HepG2 (cell line): ENCODE results near the gene PHF23. TPM values are rescaled to one million over a fixed set of nuclear protein-coding genes. Genes with fewer than 3 reads are reported as not detected.
A peak's percentile ranks its signal among the peaks of the same experiment; 100 is the strongest.

Experiments used
- ATAC-seq: fragments of 200-7000 bp; cut with Tn5 transposase; 3 replicates; pipeline ENCODE4 v1.9.1; 2020; ENCODE audit warnings: mild to moderate bottlenecking, moderate library complexity
- BruUV-seq: library from RNA; stranded (reverse); fragments of 400-500 nt; replicated peaks from 2 replicates; lab custom pipeline; 2021; lab: Mats Ljungman, UMichigan
- CTCF ChIA-PET: fragments of 300-600 bp; formaldehyde crosslinking; extraction: SDS; loops from one replicate; lab custom pipeline; 2021; ENCODE audit warnings: low total read pairs, inconsistent platforms, low intra/inter-chr PET ratio; lab: Yijun Ruan, JAX
- POLR2A ChIA-PET: fragments of 350-600 bp; sonication (Branson Sonifier 250); formaldehyde crosslinking; loops from one replicate; lab custom pipeline; 2020; ENCODE audit warnings: antibody characterized with exemption, inconsistent platforms; lab: Yijun Ruan, JAX
- DNase-seq: peaks from one replicate; pipeline ENCODE4 v3.0.0-alpha.2; 2015; ENCODE audit warnings: low spot score
- FAIRE-seq: peaks from 3 replicates; lab custom pipeline; 2011; peaks lifted over from hg19 to GRCh38; lab: Jason Lieb, UNC
- H2AFZ ChIP-seq: one replicate; pipeline ENCODE4 v1.6.1; 2011; ENCODE audit warnings: low read length, inconsistent platforms
- H3K27ac ChIP-seq: fragments of 300-600 bp; 3 replicates; pipeline ENCODE4 v1.8.0; 2011; ENCODE audit warnings: mixed run types, mild to moderate bottlenecking, mixed read lengths, low read length, inconsistent platforms; ENCODE audit not compliant: insufficient read depth; ENCODE audit errors: extremely low read length
- H3K27me3 ChIP-seq, 2 experiments: fragments of 200-600 bp in 1 of 2; 2 replicates in 1 of 2; 3 replicates in 1 of 2; pipeline versions ENCODE4 v1.6.0 to v1.8.0; 2011; ENCODE audit warnings: low read length in 2 of 2, mild to moderate bottlenecking in 2 of 2, moderate library complexity in 2 of 2, inconsistent platforms in 1 of 2; ENCODE audit not compliant: insufficient read depth in 2 of 2, control insufficient read depth in 1 of 2
- H3K36me3 ChIP-seq, 2 experiments: fragments of 200-600 bp in 1 of 2; replicated peaks in 1 of 2; 2 replicates in 1 of 2; 3 replicates in 1 of 2; pipeline versions ENCODE4 v1.5.1 to v1.8.0; 2011; ENCODE audit warnings: low read length in 2 of 2, inconsistent platforms in 1 of 2; ENCODE audit not compliant: insufficient read depth in 2 of 2, control insufficient read depth in 1 of 2
- H3K4me1 ChIP-seq: 2 replicates; pipeline ENCODE4 v1.5.1; 2012; ENCODE audit warnings: low read length, inconsistent platforms; ENCODE audit not compliant: insufficient read depth
- H3K4me2 ChIP-seq: 2 replicates; pipeline ENCODE4 v1.6.0; 2011; ENCODE audit warnings: low read depth, low read length, inconsistent platforms
- H3K4me3 ChIP-seq, 3 experiments: fragments of 200-600 bp in 1 of 3; sonication (generic), shearing (Covaris generic) in 1 of 3; replicated peaks in 1 of 3; 2 replicates each; pipeline ENCODE4 v1.5.1; 2011 to 2016; ENCODE audit warnings: low read length in 3 of 3, inconsistent platforms in 2 of 3, low read depth in 2 of 3, mild to moderate bottlenecking in 2 of 3, control low read depth in 1 of 3, mixed read lengths in 1 of 3; ENCODE audit not compliant: insufficient read depth in 1 of 3
- H3K79me2 ChIP-seq: one replicate; pipeline ENCODE4 v1.6.1; 2011; ENCODE audit warnings: low read length, inconsistent platforms; ENCODE audit not compliant: insufficient read depth
- H3K9ac ChIP-seq: 2 replicates; pipeline ENCODE4 v1.6.0; 2011; ENCODE audit warnings: mild to moderate bottlenecking, low read depth, low read length, inconsistent platforms; ENCODE audit not compliant: insufficient read depth
- H3K9me3 ChIP-seq: 2 replicates; pipeline ENCODE4 v1.5.1; 2012; ENCODE audit warnings: mild to moderate bottlenecking, low read length
- H4K20me1 ChIP-seq: 2 replicates; pipeline ENCODE4 v1.6.0; 2011; ENCODE audit warnings: inconsistent platforms, mild to moderate bottlenecking, low read length, moderate library complexity; ENCODE audit not compliant: insufficient read depth
- BCL6 ChIP-seq: IDR thresholded peaks from 2 replicates; pipeline ENCODE4 v1.6.1; 2016; ENCODE audit warnings: missing genetic modification reagents, missing compliant biosample characterization
- HOXA9 ChIP-seq: sonication (generic); formaldehyde crosslinking; IDR thresholded peaks from 2 replicates; pipeline ENCODE4 v1.8.1; 2022; ENCODE audit warnings: missing genetic modification reagents, mild to moderate bottlenecking, moderate library complexity, borderline replicate concordance
- MYC ChIP-seq: sonication (generic); formaldehyde crosslinking; IDR thresholded peaks from 2 replicates; pipeline ENCODE4 v1.9.0; 2021; ENCODE audit warnings: missing genetic modification reagents, borderline replicate concordance
- RBAK ChIP-seq: sonication (generic); formaldehyde crosslinking; IDR thresholded peaks from 2 replicates; pipeline ENCODE4 v1.5.1; 2020; ENCODE audit warnings: mild to moderate bottlenecking, missing genetic modification reagents
- SAP130 ChIP-seq: IDR thresholded peaks from 2 replicates; pipeline ENCODE4 v1.6.1; 2016; ENCODE audit warnings: low read depth
- XRCC5 ChIP-seq: fragments of 200-400 bp; formaldehyde crosslinking; optimal IDR thresholded peaks from 2 replicates; pipeline ENCODE3; 2017; ENCODE audit warnings: mild to moderate bottlenecking, low read length
- ZEB1 ChIP-seq: IDR thresholded peaks from 2 replicates; pipeline ENCODE4 v1.6.1; 2012; ENCODE audit warnings: mild to moderate bottlenecking, low read depth, inconsistent platforms; ENCODE audit not compliant: insufficient replicate concordance
- ZFP90 ChIP-seq: sonication (generic); formaldehyde crosslinking; IDR thresholded peaks from 2 replicates; pipeline ENCODE4 v1.8.0; 2022; ENCODE audit warnings: missing genetic modification reagents, mild to moderate bottlenecking, inconsistent platforms, borderline replicate concordance
- ZFX ChIP-seq: sonication (generic); formaldehyde crosslinking; IDR thresholded peaks from 2 replicates; pipeline ENCODE4 v1.4.0; 2020; ENCODE audit warnings: mild to moderate bottlenecking, low read depth, missing genetic modification reagents, moderate library complexity
- ZNF747 ChIP-seq: sonication (generic); formaldehyde crosslinking; IDR thresholded peaks from 2 replicates; pipeline ENCODE4 v1.8.1; 2023; ENCODE audit warnings: missing genetic modification reagents, mild to moderate bottlenecking, borderline replicate concordance
- ZSCAN31 ChIP-seq: sonication (generic); formaldehyde crosslinking; IDR thresholded peaks from 2 replicates; pipeline ENCODE4 v1.5.0; 2020; ENCODE audit warnings: low read depth, mild to moderate bottlenecking, missing genetic modification reagents
- WGBS: methylation state at CpG from one replicate; pipeline ENCODE4 v1.1.6; 2017; ENCODE audit warnings: low lambda C conversion rate; 5-methylcytosine and 5-hydroxymethylcytosine counted together
- in situ Hi-C: cut with HindIII; loops from 2 replicates; pipeline ENCODE4 v1.10.0; 2017; ENCODE audit warnings: low pct_unique_long_range_greater_than_20kb; ENCODE audit not compliant: extremely low pct_ligation_motif_present
- intact Hi-C: fragments of 100-400 bp; cut with micrococcal nuclease; formaldehyde crosslinking; loops from one replicate; pipeline ENCODE4 v1.10.0; 2022; ENCODE audit not compliant: unreplicated experiment
- polyA plus RNA-seq, 8 experiments: library from polyadenylated mRNA; depleted of rRNA in 3 of 8; stranded (reverse) in 7 of 8; unstranded in 1 of 8; fragments of >200 nt; fragmentation: Illumina TruSeq in 4 of 8; extraction: Trizol in 4 of 8; gene quantifications; 2 replicates each; pipeline versions ENCODE4 v1.2.1 to v1.2.3, GENCODE V29; 2011 to 2016; ENCODE audit warnings: low read depth in 4 of 8, missing spikeins in 1 of 8, mixed read lengths in 1 of 8; ENCODE audit not compliant: insufficient read depth in 1 of 8
- total RNA-seq, 5 experiments: library from RNA; depleted of rRNA; stranded (reverse); fragments of >200 nt; fragmentation: Illumina TruSeq; extraction: Trizol; gene quantifications; 2 replicates each; pipeline ENCODE4 v1.2.3, GENCODE V29; 2016; ENCODE audit warnings: low read depth in 1 of 5
- TF ChIP-seq, protein P1 (sequence below): sonication (generic); formaldehyde crosslinking; IDR thresholded peaks from 2 replicates; pipeline ENCODE4 v1.4.0; 2020; ENCODE audit warnings: missing genetic modification reagents, borderline replicate concordance
- TF ChIP-seq, protein P2 (sequence below): sonication (generic); formaldehyde crosslinking; IDR thresholded peaks from 2 replicates; pipeline ENCODE4 v1.4.0; 2020; ENCODE audit warnings: mild to moderate bottlenecking, missing genetic modification reagents
- TF ChIP-seq, protein P3 (sequence below): sonication (generic); formaldehyde crosslinking; IDR thresholded peaks from 2 replicates; pipeline ENCODE4 v1.5.1; 2020; ENCODE audit warnings: mild to moderate bottlenecking, missing genetic modification reagents, moderate library complexity

PHF23 gene
- total and polyA plus RNA-seq, 2 of the 13 experiments (the other 11 are each of a cell fraction or from before 2014, with no cell fraction given) = 27.6 to 33.2 TPM

DNA sequence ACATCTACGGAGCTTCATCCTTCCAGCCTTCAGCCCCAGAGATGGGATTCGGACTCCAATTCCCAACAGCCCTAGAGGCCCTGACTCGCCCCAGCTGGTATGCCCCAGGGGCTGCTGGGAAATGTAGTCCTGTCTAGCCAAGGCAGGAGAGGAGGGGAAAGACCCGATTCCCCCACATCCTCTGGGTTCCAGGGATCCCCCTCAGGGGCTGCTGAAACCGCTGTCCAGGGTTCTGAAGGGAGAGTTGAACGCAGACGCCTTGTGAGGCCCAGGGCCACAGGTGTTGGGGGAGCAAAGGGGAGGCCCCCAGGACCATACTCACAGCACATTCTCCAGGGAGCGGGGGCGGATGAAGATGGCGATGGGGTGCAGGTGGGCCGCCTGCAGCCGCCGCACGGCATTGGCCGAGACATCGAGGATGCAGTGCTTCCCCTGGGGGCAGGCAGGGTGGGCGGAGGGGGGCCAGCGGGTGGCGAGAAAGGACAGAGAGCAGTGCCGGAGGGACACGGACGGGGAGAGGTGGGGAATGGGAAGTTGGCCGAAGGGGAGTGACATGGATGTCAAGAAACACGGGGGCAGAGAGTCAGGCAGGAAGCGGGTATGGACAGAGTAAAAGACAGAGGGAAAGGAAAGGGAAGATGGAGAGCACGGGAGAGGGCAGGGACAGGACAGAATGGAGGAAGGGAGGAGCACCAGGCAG, 47.5 kb downstream of the PHF23 start (continued):
- TF ChIP-seq, protein P1, sequence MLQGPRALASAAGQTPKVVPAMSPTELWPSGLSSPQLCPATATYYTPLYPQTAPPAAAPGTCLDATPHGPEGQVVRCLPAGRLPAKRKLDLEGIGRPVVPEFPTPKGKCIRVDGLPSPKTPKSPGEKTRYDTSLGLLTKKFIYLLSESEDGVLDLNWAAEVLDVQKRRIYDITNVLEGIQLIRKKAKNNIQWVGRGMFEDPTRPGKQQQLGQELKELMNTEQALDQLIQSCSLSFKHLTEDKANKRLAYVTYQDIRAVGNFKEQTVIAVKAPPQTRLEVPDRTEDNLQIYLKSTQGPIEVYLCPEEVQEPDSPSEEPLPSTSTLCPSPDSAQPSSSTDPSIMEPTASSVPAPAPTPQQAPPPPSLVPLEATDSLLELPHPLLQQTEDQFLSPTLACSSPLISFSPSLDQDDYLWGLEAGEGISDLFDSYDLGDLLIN (CRISPR knock-in tag) = 0 out of 2 replicates have a peak, but pooled peaks have one; percentile 46
- TF ChIP-seq XRCC5 (no peak), ZSCAN31 (CRISPR knock-in tag) (no peak), HOXA9 (CRISPR knock-in tag) (no peak), ZNF747 (no peak)
- TF ChIP-seq, protein P2, sequence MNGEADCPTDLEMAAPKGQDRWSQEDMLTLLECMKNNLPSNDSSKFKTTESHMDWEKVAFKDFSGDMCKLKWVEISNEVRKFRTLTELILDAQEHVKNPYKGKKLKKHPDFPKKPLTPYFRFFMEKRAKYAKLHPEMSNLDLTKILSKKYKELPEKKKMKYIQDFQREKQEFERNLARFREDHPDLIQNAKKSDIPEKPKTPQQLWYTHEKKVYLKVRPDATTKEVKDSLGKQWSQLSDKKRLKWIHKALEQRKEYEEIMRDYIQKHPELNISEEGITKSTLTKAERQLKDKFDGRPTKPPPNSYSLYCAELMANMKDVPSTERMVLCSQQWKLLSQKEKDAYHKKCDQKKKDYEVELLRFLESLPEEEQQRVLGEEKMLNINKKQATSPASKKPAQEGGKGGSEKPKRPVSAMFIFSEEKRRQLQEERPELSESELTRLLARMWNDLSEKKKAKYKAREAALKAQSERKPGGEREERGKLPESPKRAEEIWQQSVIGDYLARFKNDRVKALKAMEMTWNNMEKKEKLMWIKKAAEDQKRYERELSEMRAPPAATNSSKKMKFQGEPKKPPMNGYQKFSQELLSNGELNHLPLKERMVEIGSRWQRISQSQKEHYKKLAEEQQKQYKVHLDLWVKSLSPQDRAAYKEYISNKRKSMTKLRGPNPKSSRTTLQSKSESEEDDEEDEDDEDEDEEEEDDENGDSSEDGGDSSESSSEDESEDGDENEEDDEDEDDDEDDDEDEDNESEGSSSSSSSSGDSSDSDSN (CRISPR knock-in tag) = no peak

DNA sequence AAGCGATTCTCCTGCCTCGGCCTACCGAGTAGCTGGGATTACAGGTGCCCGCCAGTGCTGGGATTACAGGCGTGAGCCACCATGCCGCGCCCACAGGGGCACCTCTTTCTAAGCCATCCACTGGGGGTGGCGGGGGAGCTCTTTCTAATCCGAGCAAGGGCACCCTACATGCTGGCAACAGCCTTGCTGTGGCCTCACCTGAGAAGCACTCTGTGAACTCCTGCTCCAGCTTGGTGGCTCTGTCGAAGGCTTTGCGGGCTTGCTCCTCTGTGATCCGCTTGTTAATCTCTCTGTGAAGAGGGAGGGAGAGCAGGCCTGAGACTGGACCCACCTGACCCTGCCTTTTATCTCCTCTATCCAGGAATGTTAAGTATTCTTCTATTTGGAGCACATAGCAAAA, 48.2 kb downstream of the PHF23 start:
- ChIA-PET CTCF (no interaction called here), POLR2A (interaction anchor here (0.7 to 1.5 kb wide), 4 partner anchors 11 to 77 kb away, joined by 3 to 4 read pairs (median 4); partner anchors contain the start of genes ASGR1 and ASGR2)
- 59% methylated on average over 7 of the region's 12 CpGs for WGBS
- H3K27me3 ChIP-seq = no peaks in the 10 kb centered on the region
- H3K4me3 ChIP-seq = peak overlapping the region in 1 of 3 experiments; percentile 28; a peak in 1 of 6 replicates
- no peak overlapping the region for H3K27ac ChIP-seq
- H3K4me2 ChIP-seq = peak overlapping the region; percentile 58
- no peaks in the 10 kb centered on the region for H3K9me3 ChIP-seq
- no TSS peak for BruUV-seq
- 0 out of 2 replicates have a peak overlapping the region, but pooled peaks have one; percentile 29 for H3K9ac ChIP-seq
- H3K36me3 ChIP-seq = no peaks in the 10 kb centered on the region
- peak; percentile 42 for ATAC-seq
- in situ Hi-C loops (no loop called here), intact Hi-C loops (no loop called here)
- no peak overlapping the region for H2AFZ ChIP-seq
- no peaks in the 10 kb centered on the region for H4K20me1 ChIP-seq
- no peak for FAIRE-seq
- H3K79me2 ChIP-seq = no peaks in the 10 kb centered on the region
- TF ChIP-seq SAP130 (CRISPR knock-in tag) (no peak), ZEB1 (no peak), ZFP90 (CRISPR knock-in tag) (0 out of 2 replicates have a peak, but pooled peaks have one; percentile 16), ZFX (0 out of 2 replicates have a peak, but pooled peaks have one; percentile 3), MYC (CRISPR knock-in tag) (peak; percentile 14; the same call in 1 of the 2 replicates), BCL6 (CRISPR knock-in tag) (0 out of 2 replicates have a peak, but pooled peaks have one; percentile 26), RBAK (CRISPR knock-in tag) (no peak)
- TF ChIP-seq, protein P3, sequence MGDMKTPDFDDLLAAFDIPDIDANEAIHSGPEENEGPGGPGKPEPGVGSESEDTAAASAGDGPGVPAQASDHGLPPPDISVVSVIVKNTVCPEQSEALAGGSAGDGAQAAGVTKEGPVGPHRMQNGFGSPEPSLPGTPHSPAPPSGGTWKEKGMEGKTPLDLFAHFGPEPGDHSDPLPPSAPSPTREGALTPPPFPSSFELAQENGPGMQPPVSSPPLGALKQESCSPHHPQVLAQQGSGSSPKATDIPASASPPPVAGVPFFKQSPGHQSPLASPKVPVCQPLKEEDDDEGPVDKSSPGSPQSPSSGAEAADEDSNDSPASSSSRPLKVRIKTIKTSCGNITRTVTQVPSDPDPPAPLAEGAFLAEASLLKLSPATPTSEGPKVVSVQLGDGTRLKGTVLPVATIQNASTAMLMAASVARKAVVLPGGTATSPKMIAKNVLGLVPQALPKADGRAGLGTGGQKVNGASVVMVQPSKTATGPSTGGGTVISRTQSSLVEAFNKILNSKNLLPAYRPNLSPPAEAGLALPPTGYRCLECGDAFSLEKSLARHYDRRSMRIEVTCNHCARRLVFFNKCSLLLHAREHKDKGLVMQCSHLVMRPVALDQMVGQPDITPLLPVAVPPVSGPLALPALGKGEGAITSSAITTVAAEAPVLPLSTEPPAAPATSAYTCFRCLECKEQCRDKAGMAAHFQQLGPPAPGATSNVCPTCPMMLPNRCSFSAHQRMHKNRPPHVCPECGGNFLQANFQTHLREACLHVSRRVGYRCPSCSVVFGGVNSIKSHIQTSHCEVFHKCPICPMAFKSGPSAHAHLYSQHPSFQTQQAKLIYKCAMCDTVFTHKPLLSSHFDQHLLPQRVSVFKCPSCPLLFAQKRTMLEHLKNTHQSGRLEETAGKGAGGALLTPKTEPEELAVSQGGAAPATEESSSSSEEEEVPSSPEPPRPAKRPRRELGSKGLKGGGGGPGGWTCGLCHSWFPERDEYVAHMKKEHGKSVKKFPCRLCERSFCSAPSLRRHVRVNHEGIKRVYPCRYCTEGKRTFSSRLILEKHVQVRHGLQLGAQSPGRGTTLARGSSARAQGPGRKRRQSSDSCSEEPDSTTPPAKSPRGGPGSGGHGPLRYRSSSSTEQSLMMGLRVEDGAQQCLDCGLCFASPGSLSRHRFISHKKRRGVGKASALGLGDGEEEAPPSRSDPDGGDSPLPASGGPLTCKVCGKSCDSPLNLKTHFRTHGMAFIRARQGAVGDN (CRISPR knock-in tag) = 0 out of 2 replicates have a peak, but pooled peaks have one; percentile 6
- H3K4me1 ChIP-seq = peaks cover 39% of the 10 kb centered on the region
- DNase-seq = no peak
